Heart left ventricle (tissue), 16 donors: ENCODE results near the gene LIPK. TPM values are rescaled to one million over a fixed set of nuclear protein-coding genes. Genes with fewer than 3 reads are reported as not detected.
"Not testable (repeated sequence)": the region's sequence is repeated elsewhere in the genome, so short reads cannot be mapped to it uniquely, and the experiment has no call there.

Experiments used
- ATAC-seq, 4 donors: fragments of 200-7000 bp; cut with Tn5 transposase; one replicate each; pipeline ENCODE4 v1.9.1; 2020 to 2022; ENCODE audit warnings: moderate library complexity in 4 of 4, mild to moderate bottlenecking in 3 of 4, moderate number of reproducible peaks in 1 of 4
- DNase-seq, 5 donors: peaks; one replicate each; pipeline ENCODE4 v3.0.0-alpha.2; 2020
- H3K27ac ChIP-seq, 12 donors: fragments of 200-600 bp; sonication (generic) in 4 of 12; one replicate each; pipeline versions ENCODE4 v1.5.0 to v1.8.0; 2016 to 2022; ENCODE audit warnings: mild to moderate bottlenecking in 2 of 12
- H3K27me3 ChIP-seq, 9 donors: fragments of 200-600 bp; sonication (generic) in 2 of 9; one replicate each; pipeline versions ENCODE4 v1.5.1 to v1.8.0; 2016 to 2022; ENCODE audit warnings: mild to moderate bottlenecking in 3 of 9
- H3K36me3 ChIP-seq, 9 donors: fragments of 200-600 bp; sonication (generic) in 2 of 9; one replicate each; pipeline versions ENCODE4 v1.5.0 to v1.8.0; 2018 to 2022; ENCODE audit warnings: mild to moderate bottlenecking in 2 of 9
- H3K4me1 ChIP-seq, 12 donors: fragments of 200-600 bp; sonication (generic) in 4 of 12; one replicate each; pipeline versions ENCODE4 v1.5.0 to v1.8.0; 2016 to 2022; ENCODE audit warnings: mild to moderate bottlenecking in 3 of 12
- H3K4me3 ChIP-seq, 12 donors: fragments of 200-600 bp; sonication (generic) in 4 of 12; one replicate each; pipeline versions ENCODE4 v1.5.0 to v1.8.0; 2017 to 2022; ENCODE audit warnings: mild to moderate bottlenecking in 9 of 12, moderate library complexity in 4 of 12
- H3K9me3 ChIP-seq, 12 donors: fragments of 200-600 bp; sonication (generic) in 4 of 12; one replicate each; pipeline versions ENCODE4 v1.5.0 to v1.8.0; 2016 to 2022; ENCODE audit warnings: mild to moderate bottlenecking in 1 of 12
- POLR2A ChIP-seq, 2 donors: fragments of 450-650 bp; IDR thresholded peaks; one replicate each; pipeline ENCODE4 v1.6.1; 2017; ENCODE audit warnings: antibody characterized with exemption in 2 of 2, mild to moderate bottlenecking in 2 of 2, moderate library complexity in 2 of 2
- WGBS, 4 donors: extraction: QIAGEN DNeasy Blood & Tissue Kit in 2 of 4; methylation state at CpG; one replicate each; pipeline versions ENCODE4 v1.1.5 to v1.1.7; 2013 to 2018; 5-methylcytosine and 5-hydroxymethylcytosine counted together
- intact Hi-C, 10 donors: fragments of 100-400 bp; cut with DNase I; formaldehyde crosslinking; loops; one replicate each; pipeline versions ENCODE4 v1.11.1 to v1.14.2; 2022
- polyA plus RNA-seq, 2 donors: library from polyadenylated mRNA; stranded (reverse); fragments of 200-250 nt; gene quantifications; one replicate each; pipeline ENCODE4 v1.2.3, GENCODE V29; 2013
- total RNA-seq, 9 donors: library from RNA; depleted of rRNA in 2 of 9; stranded (reverse); fragments of >200 nt in 2 of 9; fragmentation: NEBNext Ultra II Directional in 3 of 9; extraction: Animal tissue kit (Norgen Biotek cat#: 25700) in 3 of 9; gene quantifications; one replicate each; pipeline versions ENCODE4 v1.1.0 to v1.2.4, GENCODE V29; 2016 to 2023
- TF ChIP-seq, protein P1 (sequence below), 12 donors: fragments of 200-600 bp; sonication (generic) in 4 of 12; IDR thresholded peaks; one replicate each; pipeline versions ENCODE4 v1.5.0 to v1.8.0; 2018 to 2022; ENCODE audit warnings: antibody characterized with exemption in 12 of 12, mild to moderate bottlenecking in 5 of 12
- donor health status: ischemic (EF 13 %, LVEDD 7.1; RV severe dilation, severe dysfunction).
- donor health status: healthy with polysubstance abuse.
- donor health status: DM: no; HTN: yes; CAD: no.
- donor health status: DM: no; HTN: no; CAD: no.
- donor health status: ischemic (EF 25% LVEDD 6.9; RV normal size, moderate dysfunction).
- donor health status: ischemic (EF 25% LVEDD 5.7; RV mildly dilated, moderate dysfunction).
- donor health status: healthy.
- donor health status: DM: yes; HTN: yes; CAD: no.
- donor health status: ischemic (EF 35%, LVEDD 5.7; RV mildly dilated, moderate dysfunction).
- donor health status: nonischemic (EF 11% LVEDD 7.7; RV severe dilation, severe dysfunction).
- donor health status: DM: yes; HTN: yes; CAD: no.
- donor health status: PGD.
- donor health status: ischemic (EF 29% LVEDD 5.4; RV normal size, mild dysfunction).
- donor health status: nonischemic (EF 23%, LVEDD 6.1; RV moderate dilation, normal function).

Gene LIPK
- total and polyA plus RNA-seq, 11 donors = not detected

DNA sequence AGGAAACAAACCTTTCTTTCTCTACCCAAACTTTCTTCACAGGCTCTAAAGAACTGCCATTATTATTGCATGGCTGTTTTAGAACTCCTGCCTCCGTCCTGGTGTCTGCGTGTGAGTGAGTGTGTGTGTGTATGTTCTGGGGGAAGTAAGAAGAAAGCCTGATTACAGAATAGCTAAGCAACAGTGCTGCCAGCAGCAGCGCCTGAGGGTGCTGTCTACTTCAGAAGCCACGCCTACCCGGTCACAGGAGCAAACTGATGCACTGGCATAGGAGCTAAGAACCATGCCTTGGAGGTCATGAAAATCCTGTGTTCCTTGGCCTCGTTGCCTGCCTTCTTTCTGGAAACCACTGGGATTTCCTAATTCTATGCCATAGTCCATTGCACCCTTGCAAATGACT lies 25.2 kb downstream of the LIPK start:
- DNase-seq (peak in 1 of 5 donors; percentile 28), ATAC-seq (peak in 2 of 4 donors; percentile 44 to 68)
- TF ChIP-seq, protein P1, sequence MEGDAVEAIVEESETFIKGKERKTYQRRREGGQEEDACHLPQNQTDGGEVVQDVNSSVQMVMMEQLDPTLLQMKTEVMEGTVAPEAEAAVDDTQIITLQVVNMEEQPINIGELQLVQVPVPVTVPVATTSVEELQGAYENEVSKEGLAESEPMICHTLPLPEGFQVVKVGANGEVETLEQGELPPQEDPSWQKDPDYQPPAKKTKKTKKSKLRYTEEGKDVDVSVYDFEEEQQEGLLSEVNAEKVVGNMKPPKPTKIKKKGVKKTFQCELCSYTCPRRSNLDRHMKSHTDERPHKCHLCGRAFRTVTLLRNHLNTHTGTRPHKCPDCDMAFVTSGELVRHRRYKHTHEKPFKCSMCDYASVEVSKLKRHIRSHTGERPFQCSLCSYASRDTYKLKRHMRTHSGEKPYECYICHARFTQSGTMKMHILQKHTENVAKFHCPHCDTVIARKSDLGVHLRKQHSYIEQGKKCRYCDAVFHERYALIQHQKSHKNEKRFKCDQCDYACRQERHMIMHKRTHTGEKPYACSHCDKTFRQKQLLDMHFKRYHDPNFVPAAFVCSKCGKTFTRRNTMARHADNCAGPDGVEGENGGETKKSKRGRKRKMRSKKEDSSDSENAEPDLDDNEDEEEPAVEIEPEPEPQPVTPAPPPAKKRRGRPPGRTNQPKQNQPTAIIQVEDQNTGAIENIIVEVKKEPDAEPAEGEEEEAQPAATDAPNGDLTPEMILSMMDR (IDR thresholded peaks at IDR 0.05) = no peak
- TF ChIP-seq POLR2A (IDR thresholded peaks at IDR 0.05) = no peak
- Histone ChIP-seq H3K4me1 (peaks cover 0 to 4% (median 0%) of the 10 kb centered on the region in 12 donors), H3K9me3 (no peaks in the 10 kb centered on the region), H3K27me3 (peaks cover 0 to 21% (median 3%) of the 10 kb centered on the region in 9 donors), H3K4me3 (no peak overlapping the region), H3K27ac (no peak overlapping the region), H3K36me3 (no peaks in the 10 kb centered on the region)
- 33 to 46% (median 44%) methylated on average over 6 of the region's 6 CpGs for WGBS, 4 donors
- intact Hi-C loops = no loop called here

GRCh38 chr10:88733215-88733614 lies 27.2 kb downstream of the LIPK start:
- intact Hi-C loops = no loop called here
- TF ChIP-seq POLR2A (IDR thresholded peaks at IDR 0.05) = no peak
- TF ChIP-seq, protein P1 (IDR thresholded peaks at IDR 0.05) = no peak
- DNase-seq (no peak), ATAC-seq (no peak)
- WGBS, 4 donors = 83 to 94% (median 87%) methylated on average over 2 of the region's 2 CpGs
- Histone ChIP-seq H3K27ac (no peak overlapping the region), H3K9me3 (no peaks in the 10 kb centered on the region), H3K4me1 (peaks cover 0 to 4% (median 0%) of the 10 kb centered on the region in 12 donors), H3K4me3 (no peak overlapping the region), H3K36me3 (no peaks in the 10 kb centered on the region), H3K27me3 (peaks cover 0 to 12% (median 3%) of the 10 kb centered on the region in 9 donors)

DNA sequence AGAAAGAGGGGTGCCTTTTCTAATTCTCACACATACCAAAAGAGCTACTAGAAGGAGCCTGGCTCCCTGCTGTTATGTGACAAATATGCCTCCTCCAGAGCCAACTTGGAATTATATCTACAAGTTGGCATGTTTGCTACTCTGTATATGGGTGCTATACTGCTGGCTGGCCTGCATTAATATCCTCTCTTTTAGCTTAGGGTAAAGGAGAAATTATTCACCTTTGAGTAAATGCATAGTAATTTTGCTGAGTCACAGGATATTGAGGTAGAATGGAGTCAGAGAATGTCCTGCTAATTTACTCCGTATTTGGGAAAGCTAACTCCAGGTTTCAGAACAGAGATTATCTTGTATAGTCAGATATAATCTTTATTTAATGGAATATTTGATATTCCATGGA lies 29.6 kb downstream of the LIPK start:
- peaks cover 0 to 4% (median 0%) of the 10 kb centered on the region in 12 donors for H3K4me1 ChIP-seq
- ATAC-seq = no peak
- H3K36me3 ChIP-seq = no peaks in the 10 kb centered on the region
- DNase-seq = no peak
- WGBS, 4 donors = 69 to 86% (median 78%) methylated on average over 1 of the region's 1 CpG
- peaks cover 0 to 9% (median 0%) of the 10 kb centered on the region in 9 donors for H3K27me3 ChIP-seq
- H3K27ac ChIP-seq = no peak overlapping the region
- TF ChIP-seq POLR2A (IDR thresholded peaks at IDR 0.05) = no peak
- TF ChIP-seq, protein P1 (IDR thresholded peaks at IDR 0.05) = no peak
- H3K4me3 ChIP-seq = no peak overlapping the region
- H3K9me3 ChIP-seq = no peaks in the 10 kb centered on the region
- intact Hi-C loops = no loop called here

DNA sequence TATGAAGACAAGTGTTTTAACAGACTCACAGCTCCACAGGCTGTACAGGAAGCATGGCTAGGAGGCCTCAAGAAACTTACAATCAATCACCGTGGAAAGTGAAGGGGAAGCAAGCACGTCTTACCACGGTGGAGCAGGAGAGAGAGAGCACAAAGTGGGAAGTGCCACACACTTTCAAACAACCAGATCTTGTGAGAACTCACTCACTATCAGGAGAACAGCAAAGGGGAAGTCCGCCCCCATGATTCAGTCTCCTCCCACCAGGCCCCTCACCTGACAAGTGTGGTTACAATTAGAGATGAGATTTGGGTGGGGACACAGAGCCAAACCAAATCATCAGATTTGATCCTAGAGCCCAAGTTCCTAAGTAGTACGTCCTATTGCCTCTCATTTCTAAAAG lies 35.9 kb downstream of the LIPK start:
- 61 to 70% (median 65%) methylated on average over 5 of the region's 5 CpGs for WGBS, 4 donors
- H3K4me1 ChIP-seq = not testable (repeated sequence)

DNA sequence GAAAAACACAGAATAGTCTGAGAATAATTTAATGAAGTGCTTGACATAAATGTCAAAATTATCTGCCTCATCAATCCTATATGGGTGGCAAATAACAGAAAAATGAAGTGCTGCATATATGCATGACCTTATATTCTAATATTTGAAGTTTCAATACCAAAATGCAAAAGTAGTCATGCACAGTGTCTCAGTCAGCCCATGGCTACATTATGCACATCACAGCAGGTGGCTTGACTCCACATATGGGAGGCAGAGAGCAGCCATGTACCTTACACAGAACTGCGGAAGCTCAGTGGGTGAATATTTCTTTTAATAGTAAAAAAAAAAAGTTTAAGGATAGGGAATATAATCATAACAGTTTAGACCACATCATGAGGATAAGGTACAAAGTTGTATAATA lies 36.4 kb downstream of the LIPK start:
- DNase-seq = no peak
- H3K27ac ChIP-seq = no peak overlapping the region
- no peak for TF ChIP-seq POLR2A (IDR thresholded peaks at IDR 0.05)
- TF ChIP-seq, protein P1 (IDR thresholded peaks at IDR 0.05) = no peak
- no peaks in the 10 kb centered on the region for H3K36me3 ChIP-seq
- ATAC-seq = no peak
- H3K27me3 ChIP-seq = peaks cover 0 to 15% (median 4%) of the 10 kb centered on the region in 9 donors
- intact Hi-C loops = no loop called here
- no peaks in the 10 kb centered on the region for H3K4me1 ChIP-seq
- peaks cover 0 to 11% (median 4%) of the 10 kb centered on the region in 12 donors for H3K9me3 ChIP-seq
- 97 to 100% (median 97%) methylated on average over 1 of the region's 1 CpG for WGBS, 4 donors
- H3K4me3 ChIP-seq = no peak overlapping the region

More for the DNA sequence above, 35.9 kb downstream of the LIPK start:
- ATAC-seq, intact Hi-C loops, H3K36me3 ChIP-seq, H3K4me3 ChIP-seq, H3K27ac ChIP-seq, DNase-seq: not testable (repeated sequence)
- H3K27me3 ChIP-seq = peaks cover 0 to 15% (median 4%) of the 10 kb centered on the region in 9 donors
- H3K9me3 ChIP-seq = peaks cover 0 to 11% (median 4%) of the 10 kb centered on the region in 12 donors
